ENCODE results near the gene LYSMD4.
"Not testable (repeated sequence)": the region's sequence is repeated elsewhere in the genome, so short reads cannot be mapped to it uniquely, and the experiment has no call there.

GRCh38 chr15:99734040-99734291 lies 729 bp upstream of the LYSMD4 start:
- not testable (repeated sequence) for TF ChIP-seq REST (IDR thresholded peaks at IDR 0.05); RAD21 (IDR thresholded peaks at IDR 0.05); CTCF (IDR thresholded peaks at IDR 0.05; ENCODE audit: low read depth, low read length, missing input control); FOXA1 (IDR thresholded peaks at IDR 0.05); GABPA (IDR thresholded peaks at IDR 0.05 in 1 of 2, conservative IDR thresholded peaks at IDR 0.05 in 1 of 2); TAF1 (conservative IDR thresholded peaks at IDR 0.05); MAX (IDR thresholded peaks at IDR 0.05); YY1 (IDR thresholded peaks at IDR 0.05); ATF3 (IDR thresholded peaks at IDR 0.05)

Measured in liver (tissue), 3 donors.